ENCODE data around the gene PNMA6F.
A peak's percentile ranks its signal among the peaks of the same experiment; 100 is the strongest.
"Not testable (repeated sequence)": the region's sequence is repeated elsewhere in the genome, so short reads cannot be mapped to it uniquely, and the experiment has no call there.

The PNMA6F gene

GRCh38 chrX:153336121-153336894 is 14.7 kb upstream of the PNMA6F start:
- DNase-seq: no peak

- no peak for DNase-seq
These were observed 13.2 kb upstream of the PNMA6F start for GRCh38 chrX:153334654-153335295.

GRCh38 chrX:153333821-153334653 is 12.5 kb upstream of the PNMA6F start, which contains the start of gene ZNF275:
ZNF275 (plus strand) TSS chrX:153334153; CDS start chrX:153336680, 2,527 bp downstream.
- DNase-seq: peak in 50 of 51 donors; percentile 8 to 85 (median 62)

- no peak for DNase-seq
These were observed 11.7 kb upstream of the PNMA6F start for GRCh38 chrX:153333266-153333665.

- no peak for DNase-seq
These were observed 6.0 kb upstream of the PNMA6F start for GRCh38 chrX:153327561-153327960.

GRCh38 chrX:153320555-153321184 is 897 bp downstream of the PNMA6F start:
- DNase-seq: peak in 1 of 51 donors; percentile 0

GRCh38 chrX:153320047-153320443 is 1.5 kb downstream of the PNMA6F start:
- not testable (repeated sequence) for DNase-seq

GRCh38 chrX:153319295-153320046 is 2.1 kb downstream of the PNMA6F start:
- no peak for DNase-seq

GRCh38 chrX:153318811-153319210 is 2.8 kb downstream of the PNMA6F start:
- no peak for DNase-seq

GRCh38 chrX:153317996-153318722 is 3.4 kb downstream of the PNMA6F start:
- no peak for DNase-seq

- DNase-seq: no peak
These were observed 4.3 kb downstream of the PNMA6F start for GRCh38 chrX:153317306-153317705.

- DNase-seq: no peak
These were observed 8.7 kb downstream of the PNMA6F start for GRCh38 chrX:153312842-153313241.

GRCh38 chrX:153312041-153312440 is 9.5 kb downstream of the PNMA6F start:
- DNase-seq: no peak

- no peak for DNase-seq
These were observed 10.7 kb downstream of the PNMA6F start for GRCh38 chrX:153310901-153311300.

GRCh38 chrX:153307276-153308178 is 14.0 kb downstream of the PNMA6F start:
- DNase-seq: no peak

GRCh38 chrX:153306527-153307115 is 14.9 kb downstream of the PNMA6F start:
- no peak for DNase-seq

- DNase-seq: no peak
These were observed 15.6 kb downstream of the PNMA6F start for GRCh38 chrX:153305972-153306371.

GRCh38 chrX:153304988-153305736 is 16.4 kb downstream of the PNMA6F start:
- DNase-seq: no peak
